K562 (cell line): ENCODE data around the gene PSMC3IP. TPM values are rescaled to one million over a fixed set of nuclear protein-coding genes. Genes with fewer than 3 reads are reported as not detected.

Experiments used
- ARNT ChIP-seq, 2 experiments: fragments of 450-650 bp; IDR thresholded peaks; 2 replicates each; pipeline ENCODE4 v1.6.1; 2016; ENCODE audit warnings: mild to moderate bottlenecking in 1 of 2
- BACH1 ChIP-seq: fragments of 200-800 bp; sonication (Bioruptor generic); IDR thresholded peaks from 2 replicates; pipeline ENCODE4 v1.6.1; 2016; ENCODE audit warnings: missing genetic modification characterization, missing compliant biosample characterization
- DDX20 ChIP-seq: fragments of 450-650 bp; IDR thresholded peaks from 2 replicates; pipeline ENCODE4 v1.6.1; 2016; ENCODE audit warnings: missing genetic modification characterization, low read depth, mild to moderate bottlenecking, missing compliant biosample characterization, moderate library complexity
- EP400 ChIP-seq: fragments of 450-650 bp; IDR thresholded peaks from 2 replicates; pipeline ENCODE4 v1.6.1; 2017; ENCODE audit warnings: antibody characterized with exemption, mild to moderate bottlenecking, moderate library complexity
- FOXM1 ChIP-seq, 2 experiments: fragments of 450-650 bp in 1 of 2; sonication (generic) in 1 of 2; formaldehyde crosslinking in 1 of 2; IDR thresholded peaks; 2 replicates each; pipeline versions ENCODE4 v1.6.1 to v1.9.0; 2017 to 2022; ENCODE audit warnings: low read depth in 2 of 2, mild to moderate bottlenecking in 2 of 2, missing genetic modification reagents in 1 of 2, moderate library complexity in 1 of 2
- GTF2A2 ChIP-seq: IDR thresholded peaks from 2 replicates; pipeline ENCODE4 v1.6.1; 2016; ENCODE audit warnings: mild to moderate bottlenecking, missing genetic modification characterization, missing compliant biosample characterization
- HSF4 ChIP-seq: fragments of 250-450 bp; sonication (Bioruptor Pico); IDR thresholded peaks from 2 replicates; pipeline ENCODE4 v2.1.2; 2022; ENCODE audit warnings: mild to moderate bottlenecking, moderate library complexity, borderline replicate concordance
- PCBP1 ChIP-seq: fragments of 200-400 bp; formaldehyde crosslinking; IDR thresholded peaks from 2 replicates; pipeline ENCODE4 v1.6.1; 2018; ENCODE audit warnings: mild to moderate bottlenecking, low read depth, low read length; ENCODE audit not compliant: poor library complexity, severe bottlenecking
- RBM14 ChIP-seq: fragments of 200-400 bp; formaldehyde crosslinking; IDR thresholded peaks from 2 replicates; pipeline ENCODE4 v1.6.1; 2018; ENCODE audit warnings: low read depth, mild to moderate bottlenecking, low read length, moderate library complexity, borderline replicate concordance; ENCODE audit not compliant: insufficient read depth
- SMAD1 ChIP-seq: fragments of 150-350 bp; IDR thresholded peaks from 2 replicates; pipeline ENCODE4 v1.6.1; 2014; ENCODE audit warnings: low read length, low read depth; ENCODE audit not compliant: partially characterized antibody
- SMAD4 ChIP-seq: fragments of 250-450 bp; sonication (Bioruptor Pico); conservative IDR thresholded peaks from 2 replicates; pipeline ENCODE4 v1.8.0; 2021; ENCODE audit warnings: inconsistent platforms, mild to moderate bottlenecking, moderate library complexity
- YY1 ChIP-seq, 3 experiments: IDR thresholded peaks; 2 replicates each; pipeline ENCODE4 v1.6.1; 2011; ENCODE audit warnings: low read length in 2 of 3, mild to moderate bottlenecking in 2 of 3, moderate library complexity in 2 of 3, borderline replicate concordance in 1 of 3, control low read depth in 1 of 3, low read depth in 1 of 3; ENCODE audit not compliant: insufficient read depth in 3 of 3, insufficient replicate concordance in 2 of 3, control insufficient read depth in 1 of 3, insufficient read length in 1 of 3; ENCODE audit errors: extremely low read depth in 1 of 3
- ZFX ChIP-seq: sonication (generic); formaldehyde crosslinking; IDR thresholded peaks from 2 replicates; pipeline ENCODE4 v1.8.0; 2022; ENCODE audit warnings: mild to moderate bottlenecking, missing genetic modification reagents, moderate library complexity
- ZNF263 ChIP-seq: sonication (generic); formaldehyde crosslinking; IDR thresholded peaks from 2 replicates; pipeline ENCODE4 v1.8.0; 2022; ENCODE audit warnings: mild to moderate bottlenecking, missing genetic modification reagents, borderline replicate concordance
- ZNF57 ChIP-seq: fragments of 450-650 bp; formaldehyde crosslinking; IDR thresholded peaks from 2 replicates; pipeline ENCODE4 v1.4.0; 2020; ENCODE audit warnings: mild to moderate bottlenecking, moderate library complexity
- ZSCAN29 ChIP-seq: fragments of 450-650 bp; IDR thresholded peaks from 2 replicates; pipeline ENCODE4 v1.6.1; 2017
- polyA plus RNA-seq, 8 experiments: library from polyadenylated mRNA; depleted of rRNA in 4 of 8; stranded (reverse) in 5 of 8; unstranded in 3 of 8; fragments of >200 nt; fragmentation: Nextera tagmentation in 2 of 8; fragmentation: Illumina TruSeq in 1 of 8; extraction: Ambion mirVana in 2 of 8; extraction: Trizol in 1 of 8; gene quantifications; 2 replicates each; pipeline versions ENCODE4 v1.2.1 to v1.2.3, GENCODE V29; 2011 to 2014; ENCODE audit warnings: inconsistent platforms in 1 of 8, missing spikeins in 1 of 8
- total RNA-seq, 7 experiments: library from RNA; depleted of rRNA in 6 of 7; stranded (reverse); fragments of >200 nt in 6 of 7; fragmentation: Illumina TruSeq in 2 of 7; extraction: Trizol in 2 of 7; gene quantifications; 2 replicates each; pipeline versions ENCODE4 v1.2.1 to v1.2.3, GENCODE V29; 2011 to 2021; ENCODE audit warnings: low replicate concordance in 1 of 7
- TF ChIP-seq, protein P1 (sequence below): fragments of 250-450 bp; sonication (Bioruptor Pico); IDR thresholded peaks from 2 replicates; pipeline ENCODE4 v1.4.0; 2020; ENCODE audit warnings: mild to moderate bottlenecking, moderate library complexity
- TF ChIP-seq, protein P2 (sequence below): fragments of 250-450 bp; sonication (Bioruptor Pico); IDR thresholded peaks from 2 replicates; pipeline ENCODE4 v1.8.0; 2022; ENCODE audit warnings: inconsistent platforms, mild to moderate bottlenecking, moderate library complexity, borderline replicate concordance
- TF ChIP-seq, protein P3 (sequence below): fragments of 150-350 bp; IDR thresholded peaks from 2 replicates; pipeline ENCODE4 v1.6.1; 2014; ENCODE audit warnings: low read depth, mild to moderate bottlenecking, low read length, borderline replicate concordance

Gene PSMC3IP
- total and polyA plus RNA-seq, 9 of the 15 experiments (the other 6 are each of a cell fraction or from before 2014, with no cell fraction given): 13.8 to 65.6 (median 32.8) TPM

DNA sequence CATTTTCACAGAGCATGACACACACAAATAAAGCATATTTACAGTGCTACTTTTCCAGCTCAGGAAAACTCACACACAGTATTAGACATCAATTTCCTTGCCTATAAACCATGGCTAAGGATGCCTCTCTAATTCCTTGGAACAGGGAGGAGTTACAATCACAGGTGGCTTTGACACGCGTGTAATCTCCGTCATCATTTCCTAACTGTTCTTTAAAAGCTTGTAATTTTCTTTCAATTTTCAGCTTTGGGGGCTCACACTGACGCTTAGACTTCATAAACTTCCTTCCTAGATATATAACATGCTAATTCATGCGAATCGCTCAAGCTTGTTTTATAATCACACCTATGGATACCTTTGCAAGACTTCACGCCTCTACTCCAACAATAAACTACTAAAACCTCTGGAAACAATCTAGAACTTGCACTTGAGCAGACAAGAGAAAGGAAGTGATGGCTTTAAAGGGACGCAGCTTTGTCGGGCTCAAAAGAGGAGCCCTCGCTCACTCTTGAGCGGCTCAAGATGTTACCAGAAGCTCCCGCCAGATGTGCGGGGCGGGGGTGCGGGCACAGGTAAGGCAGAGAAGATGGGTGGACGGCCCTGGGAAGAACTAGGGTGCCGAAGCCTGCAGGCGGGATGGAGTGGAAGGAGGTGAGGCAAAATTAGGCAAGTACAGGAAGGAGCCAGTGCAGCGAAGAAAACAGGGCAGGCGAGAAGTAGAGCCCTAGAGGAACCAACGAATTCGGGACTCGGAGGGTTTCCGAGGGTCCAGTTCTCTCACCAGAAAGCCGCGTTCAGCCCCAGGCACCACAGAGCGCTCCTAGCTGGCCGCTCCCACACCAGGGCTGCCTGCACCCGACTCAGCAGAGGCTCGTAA lies 31.0 kb upstream of the PSMC3IP start (continued):
- no peak for TF ChIP-seq FOXM1 (IDR thresholded peaks at IDR 0.05; ENCODE audit: low read depth)
- TF ChIP-seq FOXM1 (CRISPR knock-in tag; IDR thresholded peaks at IDR 0.05; ENCODE audit: low read depth): no peak
- TF ChIP-seq, protein P1, sequence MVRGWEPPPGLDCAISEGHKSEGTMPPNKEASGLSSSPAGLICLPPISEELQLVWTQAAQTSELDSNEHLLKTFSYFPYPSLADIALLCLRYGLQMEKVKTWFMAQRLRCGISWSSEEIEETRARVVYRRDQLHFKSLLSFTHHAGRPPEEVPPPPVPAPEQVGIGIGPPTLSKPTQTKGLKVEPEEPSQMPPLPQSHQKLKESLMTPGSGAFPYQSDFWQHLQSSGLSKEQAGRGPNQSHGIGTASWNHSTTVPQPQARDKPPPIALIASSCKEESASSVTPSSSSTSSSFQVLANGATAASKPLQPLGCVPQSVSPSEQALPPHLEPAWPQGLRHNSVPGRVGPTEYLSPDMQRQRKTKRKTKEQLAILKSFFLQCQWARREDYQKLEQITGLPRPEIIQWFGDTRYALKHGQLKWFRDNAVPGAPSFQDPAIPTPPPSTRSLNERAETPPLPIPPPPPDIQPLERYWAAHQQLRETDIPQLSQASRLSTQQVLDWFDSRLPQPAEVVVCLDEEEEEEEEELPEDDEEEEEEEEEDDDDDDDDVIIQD (CRISPR knock-in tag): no peak
- TF ChIP-seq GTF2A2 (tag): no peak
- TF ChIP-seq DDX20 (tag): no peak
- TF ChIP-seq ZNF57: no peak
- no peak for TF ChIP-seq RBM14
- no peak for TF ChIP-seq SMAD1
- no peak for TF ChIP-seq ARNT (IDR thresholded peaks at IDR 0.05)
- no peak for TF ChIP-seq ZFX (CRISPR knock-in tag)
- no peak for TF ChIP-seq HSF4 (CRISPR knock-in tag)
- TF ChIP-seq, protein P2, sequence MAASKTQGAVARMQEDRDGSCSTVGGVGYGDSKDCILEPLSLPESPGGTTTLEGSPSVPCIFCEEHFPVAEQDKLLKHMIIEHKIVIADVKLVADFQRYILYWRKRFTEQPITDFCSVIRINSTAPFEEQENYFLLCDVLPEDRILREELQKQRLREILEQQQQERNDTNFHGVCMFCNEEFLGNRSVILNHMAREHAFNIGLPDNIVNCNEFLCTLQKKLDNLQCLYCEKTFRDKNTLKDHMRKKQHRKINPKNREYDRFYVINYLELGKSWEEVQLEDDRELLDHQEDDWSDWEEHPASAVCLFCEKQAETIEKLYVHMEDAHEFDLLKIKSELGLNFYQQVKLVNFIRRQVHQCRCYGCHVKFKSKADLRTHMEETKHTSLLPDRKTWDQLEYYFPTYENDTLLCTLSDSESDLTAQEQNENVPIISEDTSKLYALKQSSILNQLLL: no peak
- no peak for TF ChIP-seq YY1 (IDR thresholded peaks at IDR 0.05; ENCODE audit: borderline replicate concordance in 1 of 3, control insufficient read depth in 1 of 3, extremely low read depth in 1 of 3, insufficient read depth in 3 of 3, insufficient read length in 1 of 3, insufficient replicate concordance in 2 of 3, low read depth in 1 of 3, low read length in 2 of 3)
- TF ChIP-seq, protein P3, sequence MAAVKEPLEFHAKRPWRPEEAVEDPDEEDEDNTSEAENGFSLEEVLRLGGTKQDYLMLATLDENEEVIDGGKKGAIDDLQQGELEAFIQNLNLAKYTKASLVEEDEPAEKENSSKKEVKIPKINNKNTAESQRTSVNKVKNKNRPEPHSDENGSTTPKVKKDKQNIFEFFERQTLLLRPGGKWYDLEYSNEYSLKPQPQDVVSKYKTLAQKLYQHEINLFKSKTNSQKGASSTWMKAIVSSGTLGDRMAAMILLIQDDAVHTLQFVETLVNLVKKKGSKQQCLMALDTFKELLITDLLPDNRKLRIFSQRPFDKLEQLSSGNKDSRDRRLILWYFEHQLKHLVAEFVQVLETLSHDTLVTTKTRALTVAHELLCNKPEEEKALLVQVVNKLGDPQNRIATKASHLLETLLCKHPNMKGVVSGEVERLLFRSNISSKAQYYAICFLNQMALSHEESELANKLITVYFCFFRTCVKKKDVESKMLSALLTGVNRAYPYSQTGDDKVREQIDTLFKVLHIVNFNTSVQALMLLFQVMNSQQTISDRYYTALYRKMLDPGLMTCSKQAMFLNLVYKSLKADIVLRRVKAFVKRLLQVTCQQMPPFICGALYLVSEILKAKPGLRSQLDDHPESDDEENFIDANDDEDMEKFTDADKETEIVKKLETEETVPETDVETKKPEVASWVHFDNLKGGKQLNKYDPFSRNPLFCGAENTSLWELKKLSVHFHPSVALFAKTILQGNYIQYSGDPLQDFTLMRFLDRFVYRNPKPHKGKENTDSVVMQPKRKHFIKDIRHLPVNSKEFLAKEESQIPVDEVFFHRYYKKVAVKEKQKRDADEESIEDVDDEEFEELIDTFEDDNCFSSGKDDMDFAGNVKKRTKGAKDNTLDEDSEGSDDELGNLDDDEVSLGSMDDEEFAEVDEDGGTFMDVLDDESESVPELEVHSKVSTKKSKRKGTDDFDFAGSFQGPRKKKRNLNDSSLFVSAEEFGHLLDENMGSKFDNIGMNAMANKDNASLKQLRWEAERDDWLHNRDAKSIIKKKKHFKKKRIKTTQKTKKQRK: no peak
- TF ChIP-seq PCBP1: no peak
- no peak for TF ChIP-seq BACH1 (tag)
- no peak for TF ChIP-seq ZSCAN29
- no peak for TF ChIP-seq SMAD4 (CRISPR knock-in tag)
- no peak for TF ChIP-seq ZNF263 (CRISPR knock-in tag)
- TF ChIP-seq EP400: no peak
